Measurements from ENCODE around the gene CLASP2.

DNA sequence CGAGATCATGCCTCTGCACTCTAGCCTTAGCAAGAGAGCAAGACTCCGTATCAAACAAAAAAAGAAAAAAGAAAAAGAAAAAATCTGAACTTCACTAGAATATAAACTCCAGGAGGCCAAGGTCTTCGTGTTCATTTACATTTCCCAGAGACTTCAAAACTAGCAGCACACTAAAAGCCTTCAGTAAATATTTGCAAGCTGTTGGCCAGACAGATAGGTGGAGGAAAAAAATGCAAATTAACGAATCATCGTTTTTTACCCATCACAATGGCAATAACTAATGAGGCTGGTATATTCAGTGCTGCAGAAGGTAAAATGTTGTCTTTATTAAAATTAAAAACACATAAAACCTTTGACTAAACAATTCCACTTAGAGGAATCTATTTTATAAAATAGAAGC lies 80.6 kb downstream of the CLASP2 start:
- TF ChIP-seq EZH2 (IDR thresholded peaks at IDR 0.05; ENCODE audit: borderline replicate concordance, low read length): no peak
- TF ChIP-seq, protein P1, sequence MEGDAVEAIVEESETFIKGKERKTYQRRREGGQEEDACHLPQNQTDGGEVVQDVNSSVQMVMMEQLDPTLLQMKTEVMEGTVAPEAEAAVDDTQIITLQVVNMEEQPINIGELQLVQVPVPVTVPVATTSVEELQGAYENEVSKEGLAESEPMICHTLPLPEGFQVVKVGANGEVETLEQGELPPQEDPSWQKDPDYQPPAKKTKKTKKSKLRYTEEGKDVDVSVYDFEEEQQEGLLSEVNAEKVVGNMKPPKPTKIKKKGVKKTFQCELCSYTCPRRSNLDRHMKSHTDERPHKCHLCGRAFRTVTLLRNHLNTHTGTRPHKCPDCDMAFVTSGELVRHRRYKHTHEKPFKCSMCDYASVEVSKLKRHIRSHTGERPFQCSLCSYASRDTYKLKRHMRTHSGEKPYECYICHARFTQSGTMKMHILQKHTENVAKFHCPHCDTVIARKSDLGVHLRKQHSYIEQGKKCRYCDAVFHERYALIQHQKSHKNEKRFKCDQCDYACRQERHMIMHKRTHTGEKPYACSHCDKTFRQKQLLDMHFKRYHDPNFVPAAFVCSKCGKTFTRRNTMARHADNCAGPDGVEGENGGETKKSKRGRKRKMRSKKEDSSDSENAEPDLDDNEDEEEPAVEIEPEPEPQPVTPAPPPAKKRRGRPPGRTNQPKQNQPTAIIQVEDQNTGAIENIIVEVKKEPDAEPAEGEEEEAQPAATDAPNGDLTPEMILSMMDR (conservative IDR thresholded peaks at IDR 0.05 in 1 of 2, IDR thresholded peaks at IDR 0.05 in 1 of 2; ENCODE audit: extremely low read depth in 1 of 2, insufficient read depth in 1 of 2, low read depth in 1 of 2, low read length in 2 of 2): no peak

Measured in mammary epithelial cell (primary cell).